Endothelial cell of umbilical vein (primary cell): ENCODE measurements around the gene STX8. TPM values are rescaled to one million over a fixed set of nuclear protein-coding genes. Genes with fewer than 3 reads are reported as not detected.

Experiments used
- BruUV-seq: library from RNA; stranded (reverse); fragments of 400-500 nt; replicated peaks from 2 replicates; lab custom pipeline; 2021; lab: Mats Ljungman, UMichigan
- CTCF ChIA-PET: fragments of 300-600, 350-600 bp; sonication (Branson Sonifier 250); formaldehyde crosslinking; loops from one replicate; lab custom pipeline; 2021; ENCODE audit warnings: antibody characterized with exemption, inconsistent platforms; lab: Charles Lee
- POLR2A ChIA-PET: fragments of 300-600, 350-600 bp; sonication (Branson Sonifier 250); formaldehyde crosslinking; loops from one replicate; lab custom pipeline; 2021; ENCODE audit warnings: antibody characterized with exemption, inconsistent platforms; lab: Charles Lee
- DNase-seq: peaks from one replicate; pipeline ENCODE4 v3.0.0-alpha.2; 2011; ENCODE audit warnings: low read depth, low spot score
- FAIRE-seq: peaks from 2 replicates; lab custom pipeline; 2011; peaks lifted over from hg19 to GRCh38; lab: Jason Lieb, UNC
- H2AFZ ChIP-seq: 2 replicates; pipeline ENCODE4 v1.6.0; 2012; ENCODE audit warnings: low read depth, low read length, control low read depth, inconsistent platforms
- H3K27ac ChIP-seq: 2 replicates; pipeline ENCODE4 v1.5.1; 2011; ENCODE audit warnings: low read depth, mild to moderate bottlenecking, control low read depth, low read length, moderate library complexity; ENCODE audit not compliant: insufficient read depth
- H3K27me3 ChIP-seq, 2 experiments: 2 replicates each; pipeline versions ENCODE4 v1.6.0 to v1.6.1; 2011; ENCODE audit warnings: low read length in 2 of 2, mixed read lengths in 1 of 2; ENCODE audit not compliant: control insufficient read depth in 2 of 2, insufficient read depth in 2 of 2
- H3K36me3 ChIP-seq, 2 experiments: 2 replicates in 1 of 2; 3 replicates in 1 of 2; pipeline ENCODE4 v1.5.1; 2011; ENCODE audit warnings: low read length in 2 of 2, mild to moderate bottlenecking in 1 of 2, moderate library complexity in 1 of 2; ENCODE audit not compliant: control insufficient read depth in 2 of 2, insufficient read depth in 2 of 2; ENCODE audit errors: extremely low read depth in 1 of 2
- H3K4me1 ChIP-seq: 3 replicates; pipeline ENCODE4 v1.5.1; 2011; ENCODE audit warnings: mild to moderate bottlenecking, low read length; ENCODE audit not compliant: control insufficient read depth, insufficient read depth; ENCODE audit errors: extremely low read depth
- H3K4me2 ChIP-seq: 2 replicates; pipeline ENCODE4 v1.6.1; 2011; ENCODE audit warnings: low read length, control low read depth, mixed read lengths; ENCODE audit not compliant: insufficient read depth
- H3K4me3 ChIP-seq, 3 experiments: fragments of 200-600 bp in 1 of 3; sonication (generic), shearing (Covaris generic) in 1 of 3; replicated peaks in 1 of 3; 2 replicates each; pipeline ENCODE4 v1.5.1; 2011 to 2016; ENCODE audit warnings: control low read depth in 3 of 3, low read length in 3 of 3, mild to moderate bottlenecking in 2 of 3, inconsistent platforms in 1 of 3, low read depth in 1 of 3, moderate library complexity in 1 of 3; ENCODE audit not compliant: insufficient read depth in 1 of 3
- H3K79me2 ChIP-seq: 2 replicates; pipeline ENCODE4 v1.6.0; 2012; ENCODE audit warnings: low read length, inconsistent platforms; ENCODE audit not compliant: control insufficient read depth, insufficient read depth
- H3K9ac ChIP-seq: replicated peaks from 2 replicates; pipeline ENCODE3; 2011; ENCODE audit warnings: low read length, control low read depth; ENCODE audit not compliant: insufficient read depth; ENCODE audit errors: extremely low read depth
- H3K9me1 ChIP-seq: replicated peaks from 3 replicates; pipeline ENCODE4 v1.6.0; 2011; ENCODE audit warnings: mild to moderate bottlenecking, low read length; ENCODE audit not compliant: control insufficient read depth, insufficient read depth; ENCODE audit errors: extremely low read depth
- H3K9me3 ChIP-seq: replicated peaks from 2 replicates; pipeline ENCODE4 v1.5.1; 2012; ENCODE audit warnings: low read length, inconsistent platforms; ENCODE audit not compliant: control insufficient read depth, insufficient read depth
- H4K20me1 ChIP-seq: replicated peaks from 2 replicates; pipeline ENCODE3; 2011; ENCODE audit warnings: mild to moderate bottlenecking, low read length; ENCODE audit not compliant: control insufficient read depth, insufficient read depth; ENCODE audit errors: extremely low read depth
- CTCF ChIP-seq, 2 donors: IDR thresholded peaks; 1 replicate in 1 of 2; 2 replicates in 1 of 2; pipeline ENCODE4 v1.5.1; 2011; ENCODE audit warnings: low read length in 2 of 2, mild to moderate bottlenecking in 2 of 2, moderate library complexity in 2 of 2, control low read depth in 1 of 2, inconsistent platforms in 1 of 2, low read depth in 1 of 2; ENCODE audit not compliant: insufficient read depth in 1 of 2; ENCODE audit errors: extremely low read depth in 1 of 2
- EZH2 ChIP-seq: IDR thresholded peaks from 2 replicates; pipeline ENCODE4 v1.6.1; 2012; ENCODE audit warnings: borderline replicate concordance, low read depth, mild to moderate bottlenecking, moderate library complexity, low read length, inconsistent platforms; ENCODE audit not compliant: severe bottlenecking
- FOS ChIP-seq: IDR thresholded peaks from 2 replicates; pipeline ENCODE4 v1.6.1; 2011; ENCODE audit warnings: mild to moderate bottlenecking, low read length, moderate library complexity, borderline replicate concordance; ENCODE audit not compliant: insufficient read depth
- GATA2 ChIP-seq: IDR thresholded peaks from 2 replicates; pipeline ENCODE4 v1.7.0; 2011; ENCODE audit warnings: low read depth, mild to moderate bottlenecking, moderate library complexity, mixed read lengths, low read length; ENCODE audit not compliant: insufficient read length, insufficient read depth
- JUN ChIP-seq: IDR thresholded peaks from 2 replicates; pipeline ENCODE4 v1.6.1; 2011; ENCODE audit warnings: borderline replicate concordance, low read depth; ENCODE audit not compliant: insufficient read length, insufficient read depth
- MAX ChIP-seq: IDR thresholded peaks from 2 replicates; pipeline ENCODE4 v1.6.1; 2011; ENCODE audit not compliant: insufficient read depth, insufficient read length
- MYC ChIP-seq: IDR thresholded peaks from one replicate; pipeline ENCODE4 v1.6.1; 2011; ENCODE audit warnings: mild to moderate bottlenecking, low read depth, low read length
- dilution Hi-C: fragments of 300-500 bp; cut with MboI; formaldehyde crosslinking; loops from one replicate; pipeline ENCODE4 v1.15.0; 2019; ENCODE audit warnings: low sequenced_read_pairs; ENCODE audit not compliant: extremely low pct_ligation_motif_present
- intact Hi-C: fragments of 100-400 bp; cut with micrococcal nuclease; formaldehyde crosslinking; loops from one replicate; pipeline ENCODE4 v1.10.0; 2022
- polyA plus RNA-seq, 4 experiments: library from polyadenylated mRNA; depleted of rRNA in 3 of 4; stranded (reverse) in 3 of 4; unstranded in 1 of 4; fragments of >200 nt; gene quantifications; 2 replicates each; pipeline versions ENCODE4 v1.2.1 to v1.2.3, GENCODE V29; 2011 to 2012; ENCODE audit warnings: missing spikeins in 1 of 4
- total RNA-seq: library from RNA; stranded (reverse); gene quantifications from 2 replicates; pipeline ENCODE4 v1.2.3, GENCODE V29; 2021

STX8 gene
- total and polyA plus RNA-seq, 2 donors (not counting 3 experiments of a cell fraction or from before 2014, with no cell fraction given): 25.9 to 67.3 TPM

GRCh38 chr17:9467518-9467917 lies 108.1 kb downstream of the STX8 start:
- H3K36me3 ChIP-seq: no peaks in the 10 kb centered on the region
- H4K20me1 ChIP-seq: no peaks in the 10 kb centered on the region
- no peak overlapping the region for H2AFZ ChIP-seq
- TF ChIP-seq GATA2 (no peak), MAX (no peak), MYC (no peak), EZH2 (no peak), CTCF (IDR thresholded peaks at IDR 0.05; ENCODE audit: extremely low read depth in 1 of 2, insufficient read depth in 1 of 2, low read depth in 1 of 2, low read length in 2 of 2) (no peak), FOS (no peak), JUN (no peak)
- H3K79me2 ChIP-seq: no peaks in the 10 kb centered on the region
- intact Hi-C loops: no loop called here
- dilution Hi-C loops: no loop called here
- H3K27me3 ChIP-seq: no peaks in the 10 kb centered on the region
- ChIA-PET POLR2A (interaction anchor here (0.6 kb wide), 1 partner anchor 84 kb away, joined by 4 read pairs; no protein-coding TSS in a partner anchor), CTCF (interaction anchor here (1.1 kb wide), 2 partner anchors 46 to 54 kb away, joined by 3 read pairs; no protein-coding TSS in a partner anchor)
- H3K4me2 ChIP-seq: no peak overlapping the region
- FAIRE-seq (no peak), DNase-seq (no peak)
- no peak overlapping the region for H3K9ac ChIP-seq
- H3K4me1 ChIP-seq: peaks cover 19% of the 10 kb centered on the region
- H3K9me3 ChIP-seq: no peaks in the 10 kb centered on the region
- H3K27ac ChIP-seq: no peak overlapping the region
- H3K4me3 ChIP-seq: no peak overlapping the region
- H3K9me1 ChIP-seq: no peaks in the 10 kb centered on the region
- BruUV-seq: no TSS peak
